Measurements from ENCODE around the gene FSTL1. TPM values are rescaled to one million over a fixed set of nuclear protein-coding genes. Genes with fewer than 3 reads are reported as not detected.

FSTL1 gene
- total and polyA plus RNA-seq, 2 donors (not counting 1 experiment from before 2014, with no cell fraction given), result 0.15 TPM; not detected in 1

DNA sequence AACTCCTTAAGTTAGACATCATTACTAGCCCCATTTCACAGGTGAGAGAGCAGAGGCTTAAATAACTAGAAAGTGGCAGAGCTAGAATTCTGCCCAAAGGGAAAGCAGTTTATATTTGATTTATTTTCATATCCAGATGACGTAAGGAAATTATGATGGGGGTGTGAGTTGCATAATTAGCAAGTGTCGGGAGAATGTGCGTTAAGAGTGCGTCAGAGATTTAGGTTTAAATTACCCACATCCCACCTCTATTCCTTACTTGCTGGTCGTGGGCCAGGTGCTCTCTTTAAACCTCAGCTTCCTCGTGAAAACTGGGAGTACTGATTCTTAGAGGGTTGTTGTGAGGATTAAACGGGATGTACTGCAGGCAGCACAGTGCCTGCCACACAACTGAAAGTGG lies 32.3 kb downstream of the FSTL1 start:
- H2AFZ ChIP-seq (ENCODE audit: insufficient read depth, low read depth, low read length, poor library complexity, severe bottlenecking), result peak overlapping the region; percentile 48

DNA sequence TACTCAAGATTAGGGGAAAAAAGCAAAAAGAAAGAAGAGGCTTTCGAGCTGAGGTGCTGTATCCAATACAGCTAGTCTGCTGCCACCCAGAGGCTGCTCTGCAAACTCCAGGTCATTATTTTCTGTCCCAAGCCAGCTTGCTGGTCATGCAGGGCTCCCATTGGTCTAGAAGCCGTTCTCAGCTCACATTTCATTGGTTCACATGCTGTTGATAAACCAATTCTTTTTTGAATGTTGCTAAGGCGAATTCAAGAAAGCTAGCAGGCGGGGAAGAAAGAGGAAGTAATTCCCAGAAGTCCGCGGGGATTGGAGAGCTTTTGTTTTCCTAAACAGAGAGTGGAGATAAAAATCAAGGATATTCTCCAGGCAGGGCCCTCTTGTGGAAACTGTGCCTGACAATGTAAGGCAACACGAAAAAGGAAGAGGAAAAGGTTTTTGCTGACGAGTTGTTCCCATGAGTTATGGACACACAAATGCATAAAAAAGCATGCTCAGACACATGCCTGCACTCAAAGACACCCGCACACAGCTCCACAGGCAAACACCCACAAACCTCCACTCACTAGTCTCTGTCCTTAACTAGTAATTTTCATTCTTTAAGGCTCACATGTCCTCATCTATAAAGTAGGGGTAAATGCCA lies 33.4 kb downstream of the FSTL1 start:
- H3K4me3 Mint-ChIP-seq, result peak overlapping the region; percentile 82
- H3K9me3 Mint-ChIP-seq (ENCODE audit: insufficient read depth), result no peaks in the 10 kb centered on the region
- Histone ChIP-seq H3K4me2 (replicated peaks; ENCODE audit: low read depth, low read length, poor library complexity, severe bottlenecking) (peak overlapping the region; percentile 77), H3K4me1 (ENCODE audit: control insufficient read depth in 2 of 2, insufficient read depth in 2 of 2, low read length in 2 of 2) (peaks cover 7 to 14% of the 10 kb centered on the region in 2 donors), H4K20me1 (ENCODE audit: control insufficient read depth, insufficient read depth, low read length, poor library complexity, severe bottlenecking) (no peaks in the 10 kb centered on the region), H3K27me3 (replicated peaks in 1 of 4; ENCODE audit: control extremely low read depth in 1 of 4, control insufficient read depth in 3 of 4, insufficient read depth in 4 of 4, low read length in 3 of 4) (no peaks in the 10 kb centered on the region), H3K4me3 (ENCODE audit: control extremely low read depth in 1 of 5, extremely low read depth in 1 of 5, insufficient read depth in 1 of 5, low read depth in 2 of 5, low read length in 4 of 5) (peak overlapping the region; percentile 39 to 76 (median 54)), H3K27ac (ENCODE audit: low read length in 2 of 2) (no peak overlapping the region), H3K36me3 (replicated peaks in 1 of 2; ENCODE audit: control extremely low read depth in 1 of 2, control insufficient read depth in 1 of 2, extremely low read depth in 1 of 2, insufficient read depth in 2 of 2, low read length in 1 of 2) (no peaks in the 10 kb centered on the region), H2AFZ (ENCODE audit: insufficient read depth, low read depth, low read length, poor library complexity, severe bottlenecking) (peak overlapping the region; percentile 86), H3K79me2 (ENCODE audit: control insufficient read depth, insufficient read depth, low read length) (no peaks in the 10 kb centered on the region), H3K9me3 (ENCODE audit: control extremely low read depth in 1 of 3, control insufficient read depth in 2 of 3, insufficient read depth in 1 of 3, low read length in 2 of 3) (no peaks in the 10 kb centered on the region), H3K9ac (ENCODE audit: low read length) (peak overlapping the region; percentile 68)
- ChIA-PET CTCF (interaction anchor here (0.6 to 5.1 kb wide), 33 partner anchors 9 to 1534 kb away, joined by 3 to 116 read pairs (median 5); partner anchors contain the start of genes B4GALT4, GSK3B, LRRC58 and NDUFB4), POLR2A (no interaction called here)
- H3K4me1 Mint-ChIP-seq, result peaks cover 21% of the 10 kb centered on the region
- DNase-seq (peak; percentile 92), ATAC-seq (ENCODE audit: low read depth) (peak; percentile 100)
- H3K27ac Mint-ChIP-seq, result peak overlapping the region; percentile 2
- 5% methylated on average over 8 of the region's 9 CpGs for WGBS (ENCODE audit: insufficient coverage)
- TF ChIP-seq, protein P1, sequence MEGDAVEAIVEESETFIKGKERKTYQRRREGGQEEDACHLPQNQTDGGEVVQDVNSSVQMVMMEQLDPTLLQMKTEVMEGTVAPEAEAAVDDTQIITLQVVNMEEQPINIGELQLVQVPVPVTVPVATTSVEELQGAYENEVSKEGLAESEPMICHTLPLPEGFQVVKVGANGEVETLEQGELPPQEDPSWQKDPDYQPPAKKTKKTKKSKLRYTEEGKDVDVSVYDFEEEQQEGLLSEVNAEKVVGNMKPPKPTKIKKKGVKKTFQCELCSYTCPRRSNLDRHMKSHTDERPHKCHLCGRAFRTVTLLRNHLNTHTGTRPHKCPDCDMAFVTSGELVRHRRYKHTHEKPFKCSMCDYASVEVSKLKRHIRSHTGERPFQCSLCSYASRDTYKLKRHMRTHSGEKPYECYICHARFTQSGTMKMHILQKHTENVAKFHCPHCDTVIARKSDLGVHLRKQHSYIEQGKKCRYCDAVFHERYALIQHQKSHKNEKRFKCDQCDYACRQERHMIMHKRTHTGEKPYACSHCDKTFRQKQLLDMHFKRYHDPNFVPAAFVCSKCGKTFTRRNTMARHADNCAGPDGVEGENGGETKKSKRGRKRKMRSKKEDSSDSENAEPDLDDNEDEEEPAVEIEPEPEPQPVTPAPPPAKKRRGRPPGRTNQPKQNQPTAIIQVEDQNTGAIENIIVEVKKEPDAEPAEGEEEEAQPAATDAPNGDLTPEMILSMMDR (IDR thresholded peaks at IDR 0.05), result peak; percentile 86
- TF ChIP-seq EZH2 (IDR thresholded peaks at IDR 0.05; ENCODE audit: borderline replicate concordance, insufficient read depth, low read depth, low read length, poor library complexity, severe bottlenecking), result no peak
- no peaks in the 10 kb centered on the region for H3K27me3 Mint-ChIP-seq
- intact Hi-C loops (cut with micrococcal nuclease), result loop anchor here (1.0 to 10.0 kb wide), 7 partner anchors 68 to 1535 kb away; partner anchors contain the start of genes GSK3B, LRRC58 and NDUFB4

More for the DNA sequence above, 32.3 kb downstream of the FSTL1 start:
- POLR2A ChIA-PET, result no interaction called here
- peaks cover 7 to 14% of the 10 kb centered on the region in 2 donors for H3K4me1 ChIP-seq (ENCODE audit: control insufficient read depth in 2 of 2, insufficient read depth in 2 of 2, low read length in 2 of 2)
- no peaks in the 10 kb centered on the region for H4K20me1 ChIP-seq (ENCODE audit: control insufficient read depth, insufficient read depth, low read length, poor library complexity, severe bottlenecking)
- no peaks in the 10 kb centered on the region for H3K27me3 Mint-ChIP-seq
- no peak overlapping the region for H3K4me2 ChIP-seq (replicated peaks; ENCODE audit: low read depth, low read length, poor library complexity, severe bottlenecking)
- no peaks in the 10 kb centered on the region for H3K27me3 ChIP-seq (replicated peaks in 1 of 4; ENCODE audit: control extremely low read depth in 1 of 4, control insufficient read depth in 3 of 4, insufficient read depth in 4 of 4, low read length in 3 of 4)
- H3K36me3 ChIP-seq (replicated peaks in 1 of 2; ENCODE audit: control extremely low read depth in 1 of 2, control insufficient read depth in 1 of 2, extremely low read depth in 1 of 2, insufficient read depth in 2 of 2, low read length in 1 of 2), result no peaks in the 10 kb centered on the region
- 100% methylated on average over 1 of the region's 7 CpGs for WGBS (ENCODE audit: insufficient coverage)
- TF ChIP-seq EZH2 (IDR thresholded peaks at IDR 0.05; ENCODE audit: borderline replicate concordance, insufficient read depth, low read depth, low read length, poor library complexity, severe bottlenecking), result no peak
- TF ChIP-seq, protein P1 (IDR thresholded peaks at IDR 0.05), result no peak
- no peaks in the 10 kb centered on the region for H3K79me2 ChIP-seq (ENCODE audit: control insufficient read depth, insufficient read depth, low read length)
- ATAC-seq (ENCODE audit: low read depth) (no peak), DNase-seq (no peak)
- H3K4me1 Mint-ChIP-seq, result peaks cover 19% of the 10 kb centered on the region
- no peak overlapping the region for H3K9ac ChIP-seq (ENCODE audit: low read length)
- no peak overlapping the region for H3K27ac ChIP-seq (ENCODE audit: low read length in 2 of 2)
- CTCF ChIA-PET, result interaction anchor here (1.1 to 5.1 kb wide), 14 partner anchors 11 to 526 kb away, joined by 4 to 116 read pairs (median 7); partner anchors contain the start of genes LRRC58 and NDUFB4
- H3K4me3 Mint-ChIP-seq, result peak overlapping the region; percentile 11
- H3K9me3 ChIP-seq (ENCODE audit: control extremely low read depth in 1 of 3, control insufficient read depth in 2 of 3, insufficient read depth in 1 of 3, low read length in 2 of 3), result no peaks in the 10 kb centered on the region
- H3K9me3 Mint-ChIP-seq (ENCODE audit: insufficient read depth), result no peaks in the 10 kb centered on the region
- no peak overlapping the region for H3K4me3 ChIP-seq (ENCODE audit: control extremely low read depth in 1 of 5, extremely low read depth in 1 of 5, insufficient read depth in 1 of 5, low read depth in 2 of 5, low read length in 4 of 5)
- intact Hi-C loops (cut with micrococcal nuclease), result loop anchor here (5.0 to 10.0 kb wide), 2 partner anchors 594 to 1536 kb away; no protein-coding TSS in a partner anchor
- no peak overlapping the region for H3K27ac Mint-ChIP-seq

All from B cell (primary cell).